ENCODE data around the gene TBKBP1.

The TBKBP1 gene

GRCh38 chr17:47757386-47757785 lies 63.4 kb downstream of the TBKBP1 start:
- TF ChIP-seq CTCF (IDR thresholded peaks at IDR 0.05; ENCODE audit: borderline replicate concordance, insufficient read depth, low read depth, low read length): no peak
- H3K4me3 ChIP-seq (ENCODE audit: low read depth, low read length): no peak overlapping the region

GRCh38 chr17:47760409-47761140 lies 66.6 kb downstream of the TBKBP1 start:
- H3K4me3 ChIP-seq (ENCODE audit: low read depth, low read length): no peak overlapping the region
- no peak for TF ChIP-seq CTCF (IDR thresholded peaks at IDR 0.05; ENCODE audit: borderline replicate concordance, insufficient read depth, low read depth, low read length)
